Chondrocyte (in vitro differentiated cells): ENCODE data around the gene FANCG. TPM values are rescaled to one million over a fixed set of nuclear protein-coding genes. Genes with fewer than 3 reads are reported as not detected.

Experiments
- DNase-seq: peaks from one replicate; pipeline ENCODE4 v3.0.0; 2021; ENCODE audit warnings: mixed read lengths, low spot score
- H3K27ac Mint-ChIP-seq: one replicate; pipeline ENCODE4 v1.8.0; 2021; ENCODE audit warnings: mild to moderate bottlenecking, moderate library complexity, mixed read lengths; ENCODE audit not compliant: unreplicated experiment
- H3K27me3 Mint-ChIP-seq: 2 replicates; pipeline ENCODE4 v1.8.0; 2021; ENCODE audit warnings: low read depth, mixed read lengths
- H3K36me3 Mint-ChIP-seq: 2 replicates; pipeline ENCODE4 v1.8.0; 2021; ENCODE audit warnings: low read depth, mixed read lengths
- H3K4me1 Mint-ChIP-seq: 2 replicates; pipeline ENCODE4 v1.8.0; 2021; ENCODE audit warnings: low read depth, mild to moderate bottlenecking, mixed read lengths
- H3K4me3 Mint-ChIP-seq: one replicate; pipeline ENCODE4 v1.8.0; 2021; ENCODE audit warnings: mild to moderate bottlenecking, moderate library complexity, mixed read lengths; ENCODE audit not compliant: unreplicated experiment
- H3K9me3 Mint-ChIP-seq: 2 replicates; pipeline ENCODE4 v1.8.0; 2021; ENCODE audit warnings: low read depth, mixed read lengths
- CTCF ChIP-seq: fragments of 200-600 bp; sonication (generic); IDR thresholded peaks from 2 replicates; pipeline ENCODE4 v1.5.0; 2021; ENCODE audit warnings: antibody characterized with exemption, mild to moderate bottlenecking, moderate library complexity
- total RNA-seq: library from RNA; stranded (reverse); gene quantifications from 3 replicates; pipeline ENCODE4 v1.2.1, GENCODE V29; 2021

The FANCG gene
- total RNA-seq, 1 donor from 2014 or later: 14.9 TPM

DNA sequence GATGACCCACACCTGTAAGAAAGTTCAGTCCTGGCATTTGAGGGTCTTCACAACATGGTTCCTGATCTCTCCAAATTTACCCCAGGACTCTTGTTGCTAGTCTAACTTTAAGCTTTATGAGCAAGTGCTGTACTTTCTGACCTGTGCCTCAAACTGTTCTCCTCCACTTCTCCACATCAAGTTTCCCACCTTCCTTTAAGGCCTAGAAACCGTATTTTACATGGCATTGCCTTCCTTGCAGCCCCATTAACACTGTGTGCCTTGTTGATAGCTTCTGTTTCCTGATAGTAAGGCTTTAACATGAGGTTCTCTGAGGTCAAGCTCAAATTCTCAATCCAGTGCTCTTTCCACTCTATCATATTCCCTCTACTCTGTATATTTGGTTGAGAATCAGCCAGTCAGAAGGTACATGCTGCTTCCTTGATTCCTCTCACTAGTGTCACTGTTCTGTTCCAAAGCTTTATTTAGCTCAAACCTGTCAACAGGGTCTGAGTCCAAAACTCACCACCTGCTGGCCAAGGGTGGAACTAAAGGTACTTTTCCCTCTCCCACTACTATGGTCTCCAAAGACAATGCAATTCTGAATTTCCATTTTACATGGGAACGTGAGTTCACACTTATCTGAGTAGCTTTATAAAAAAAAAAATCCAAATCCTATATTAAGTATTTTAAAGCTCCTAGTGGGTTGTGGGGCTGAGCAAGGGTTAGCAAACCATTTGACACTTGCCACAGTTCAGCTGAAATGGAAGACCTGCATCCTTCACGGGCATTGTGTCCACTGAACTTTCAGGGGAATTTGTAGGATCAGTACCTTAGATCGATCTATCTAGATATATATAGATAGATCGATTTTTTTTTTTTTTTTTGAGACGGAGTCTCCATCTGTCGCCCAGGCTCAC, 28.4 kb downstream of the FANCG start:
- Mint-ChIP-seq H3K36me3 (peaks cover 43% of the 10 kb centered on the region), H3K27me3 (no peaks in the 10 kb centered on the region), H3K9me3 (no peaks in the 10 kb centered on the region), H3K4me3 (no peak overlapping the region), H3K4me1 (peaks cover 10% of the 10 kb centered on the region), H3K27ac (peak overlapping the region; percentile 0)
- DNase-seq: no peak
- peak; percentile 76 for TF ChIP-seq CTCF

- Mint-ChIP-seq H3K36me3 (peaks cover 30% of the 10 kb centered on the region), H3K4me3 (no peak overlapping the region), H3K27me3 (no peaks in the 10 kb centered on the region), H3K9me3 (no peaks in the 10 kb centered on the region), H3K4me1 (peaks cover 23% of the 10 kb centered on the region), H3K27ac (no peak overlapping the region)
- no peak for TF ChIP-seq CTCF
- no peak for DNase-seq
Measured at GRCh38 chr9:35048511-35048910, 31.2 kb downstream of the FANCG start.

DNA sequence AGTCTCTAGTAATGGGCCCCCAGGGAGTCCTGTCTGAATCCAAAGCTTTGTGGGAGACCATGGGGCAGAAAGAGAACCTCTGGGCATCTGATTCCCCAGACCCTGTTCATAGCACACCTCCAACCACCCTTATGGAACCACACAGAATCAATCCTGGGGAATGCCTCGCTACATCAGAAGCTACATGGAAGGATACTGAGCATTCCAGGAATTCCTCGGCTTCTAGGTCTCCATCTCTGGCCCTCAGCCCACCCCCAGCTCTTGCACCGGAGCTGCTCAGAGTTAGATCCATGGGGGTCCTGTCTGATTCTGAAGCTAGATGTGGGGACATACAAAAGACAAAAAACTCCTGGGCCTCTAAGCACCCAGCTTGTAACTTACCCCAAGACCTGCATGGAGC, 35.7 kb downstream of the FANCG start:
- TF ChIP-seq CTCF: no peak
- DNase-seq: no peak
- no peaks in the 10 kb centered on the region for H3K27me3 Mint-ChIP-seq
- peaks cover 20% of the 10 kb centered on the region for H3K4me1 Mint-ChIP-seq
- H3K9me3 Mint-ChIP-seq: no peaks in the 10 kb centered on the region
- no peak overlapping the region for H3K4me3 Mint-ChIP-seq
- no peak overlapping the region for H3K27ac Mint-ChIP-seq
- H3K36me3 Mint-ChIP-seq: peaks cover 24% of the 10 kb centered on the region

GRCh38 chr9:35042891-35043545, 36.7 kb downstream of the FANCG start:
- H3K27ac Mint-ChIP-seq: no peak overlapping the region
- H3K36me3 Mint-ChIP-seq: peaks cover 18% of the 10 kb centered on the region
- no peak for TF ChIP-seq CTCF
- DNase-seq: no peak
- no peaks in the 10 kb centered on the region for H3K9me3 Mint-ChIP-seq
- no peak overlapping the region for H3K4me3 Mint-ChIP-seq
- no peaks in the 10 kb centered on the region for H3K27me3 Mint-ChIP-seq
- H3K4me1 Mint-ChIP-seq: peaks cover 13% of the 10 kb centered on the region

- H3K36me3 Mint-ChIP-seq: peaks cover 18% of the 10 kb centered on the region
- no peaks in the 10 kb centered on the region for H3K27me3 Mint-ChIP-seq
- no peak for DNase-seq
- TF ChIP-seq CTCF: no peak
- H3K4me1 Mint-ChIP-seq: peaks cover 13% of the 10 kb centered on the region
- H3K9me3 Mint-ChIP-seq: no peaks in the 10 kb centered on the region
- H3K4me3 Mint-ChIP-seq: no peak overlapping the region
- H3K27ac Mint-ChIP-seq: peak overlapping the region; percentile 32
Measured at GRCh38 chr9:35042081-35042604, 37.6 kb downstream of the FANCG start.
